ENCODE data around the gene NEK8. TPM values are rescaled to one million over a fixed set of nuclear protein-coding genes. Genes with fewer than 3 reads are reported as not detected.

The NEK8 gene
- total and polyA plus RNA-seq, 2 of the 8 experiments (the other 6 are each of a cell fraction or from before 2014, with no cell fraction given) = 14.9 to 23.3 TPM

DNA sequence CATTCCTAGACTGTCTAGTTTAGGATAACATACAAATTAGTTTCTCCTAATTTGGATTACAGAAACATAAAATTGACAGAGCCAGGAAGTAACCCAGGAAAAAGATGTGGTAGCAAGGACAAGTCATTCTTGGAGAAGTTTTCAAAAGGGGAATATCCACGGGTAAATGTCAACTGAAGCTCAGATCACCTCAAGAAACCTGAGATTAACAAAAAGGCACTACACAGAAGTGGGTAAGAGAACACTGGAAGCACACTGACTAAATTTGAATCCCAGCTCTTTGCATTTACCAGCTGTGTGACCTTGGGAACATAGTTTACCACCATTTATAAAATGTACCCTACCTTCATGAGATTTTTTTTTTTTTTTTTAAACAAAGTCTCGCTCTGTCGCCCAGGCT lies 54.6 kb downstream of the NEK8 start:
- no peak overlapping the region for H3K4me2 ChIP-seq (ENCODE audit: insufficient read depth in 1 of 2, low read depth in 2 of 2, low read length in 2 of 2)
- WGBS, 2 experiments (ENCODE audit: extremely low coverage in 1 of 2, insufficient coverage in 1 of 2, insufficient read length in 1 of 2, insufficient replicate concordance in 2 of 2, low coverage in 1 of 2, low lambda C conversion rate in 2 of 2, missing lambda C conversion rate in 1 of 2) = 91% methylated on average over 1 of the region's 3 CpGs; no CpG with 5 or more reads in 1 of the 2 experiments
- TF ChIP-seq EZH2 (IDR thresholded peaks at IDR 0.05; ENCODE audit: low read depth, low read length, severe bottlenecking) (no peak), YY1 (IDR thresholded peaks at IDR 0.05; ENCODE audit: low read depth, low read length) (no peak), CBX5 (IDR thresholded peaks at IDR 0.05; ENCODE audit: low read depth, low read length) (no peak), E2F6 (IDR thresholded peaks at IDR 0.05) (no peak), KDM4A (IDR thresholded peaks at IDR 0.05; ENCODE audit: low read depth, low read length, severe bottlenecking) (no peak), ZNF274 (IDR thresholded peaks at IDR 0.05; ENCODE audit: borderline replicate concordance, extremely low read depth, low read length) (no peak), FOSL1 (IDR thresholded peaks at IDR 0.05; ENCODE audit: insufficient read depth, low read depth, low read length) (no peak), RXRA (IDR thresholded peaks at IDR 0.05; ENCODE audit: insufficient read depth, low read depth, low read length) (no peak), RAD21 (IDR thresholded peaks at IDR 0.05 in 1 of 2, conservative IDR thresholded peaks at IDR 0.05 in 1 of 2; ENCODE audit: low read depth in 2 of 2, low read length in 2 of 2) (no peak), CHD1 (IDR thresholded peaks at IDR 0.05; ENCODE audit: low read depth, low read length) (no peak), USF2 (IDR thresholded peaks at IDR 0.05; ENCODE audit: low read length) (no peak)

More for the DNA sequence above, 54.6 kb downstream of the NEK8 start:
- Histone ChIP-seq H2BK15ac (ENCODE audit: low read length) (no peak overlapping the region), H4K8ac (ENCODE audit: extremely low read depth, insufficient read depth, low read length) (no peak overlapping the region), H4K20me1 (replicated peaks in 1 of 2; ENCODE audit: control insufficient read depth in 1 of 2, insufficient read depth in 2 of 2, low read length in 2 of 2) (peaks cover 0 to 4% of the 10 kb centered on the region in 2 experiments), H3K27ac (ENCODE audit: low read depth, low read length) (no peak overlapping the region), H3K36me3 (ENCODE audit: control insufficient read depth in 2 of 4, insufficient read depth in 4 of 4, low read length in 3 of 4) (peaks cover 0 to 4% (median 0%) of the 10 kb centered on the region in 4 experiments; a peak in 2 of 8 replicates), H4K91ac (replicated peaks; ENCODE audit: insufficient read length, low read length) (no peak overlapping the region), H3K4me1 (replicated peaks in 1 of 4; ENCODE audit: control insufficient read depth in 3 of 4, insufficient read depth in 4 of 4, low read length in 3 of 4) (no peaks in the 10 kb centered on the region), H3K79me1 (ENCODE audit: low read depth, low read length) (no peaks in the 10 kb centered on the region), H2AK5ac (ENCODE audit: low read depth, low read length) (no peak overlapping the region), H3K23me2 (ENCODE audit: low read depth, low read length) (no peaks in the 10 kb centered on the region), H3K79me2 (ENCODE audit: control insufficient read depth in 1 of 2, insufficient read depth in 2 of 2, low read length in 2 of 2) (peaks cover 0 to 67% of the 10 kb centered on the region in 2 experiments; a peak in 2 of 4 replicates), H4K5ac (ENCODE audit: insufficient read length, low read depth, low read length) (no peak overlapping the region), H2BK12ac (ENCODE audit: low read depth, low read length) (no peak overlapping the region), H2BK20ac (ENCODE audit: low read length) (no peak overlapping the region), H2BK5ac (ENCODE audit: low read depth, low read length) (no peak overlapping the region), H2AFZ (ENCODE audit: low read length) (no peak overlapping the region), H3K56ac (replicated peaks; ENCODE audit: insufficient read length, low read depth, low read length) (no peak overlapping the region), H3K9ac (replicated peaks in 1 of 4; ENCODE audit: extremely low read depth in 1 of 4, low read depth in 3 of 4, low read length in 3 of 4) (no peak overlapping the region), H3K4ac (replicated peaks; ENCODE audit: insufficient read length, low read depth, low read length) (no peak overlapping the region), H3K9me3 (ENCODE audit: insufficient read depth in 2 of 2, low read depth in 1 of 2, low read length in 1 of 2) (no peaks in the 10 kb centered on the region), H3K14ac (ENCODE audit: insufficient read length) (no peak overlapping the region), H3K23ac (ENCODE audit: insufficient read length) (no peak overlapping the region), H3K27me3 (replicated peaks in 1 of 4; ENCODE audit: control insufficient read depth in 3 of 4, extremely low read depth in 1 of 4, insufficient read depth in 3 of 4, low read length in 3 of 4) (no peaks in the 10 kb centered on the region), H3K18ac (ENCODE audit: extremely low read depth, low read length) (no peak overlapping the region), H3K4me3 (ENCODE audit: extremely low read depth in 1 of 4, insufficient read depth in 2 of 4, low read depth in 3 of 4, low read length in 4 of 4) (no peak overlapping the region), H2BK120ac (replicated peaks; ENCODE audit: low read depth, low read length) (no peak overlapping the region)
- ChIA-PET CTCF (ENCODE audit: partially characterized antibody) (interaction anchor here (0.8 to 4.2 kb wide), 7 partner anchors 8 to 56 kb away, joined by 3 to 28 read pairs (median 3); no protein-coding TSS in a partner anchor), POLR2A (ENCODE audit: partially characterized antibody) (interaction anchor here (0.6 to 1.0 kb wide), 2 partner anchors 9 to 43 kb away, joined by 3 to 4 read pairs; no protein-coding TSS in a partner anchor)
- no peak for DNase-seq (ENCODE audit: low read depth in 1 of 2, low spot score in 2 of 2)
- no peak for FAIRE-seq
